C1 segment of cervical spinal cord (tissue), 14 donors: ENCODE data around the gene NRTN.
A peak's percentile ranks its signal among the peaks of the same experiment; 100 is the strongest.

ENCODE experiments used
- DNase-seq, 14 donors: peaks; one replicate each; lab custom pipeline; 2025; lab: John Stamatoyannopoulos, UW

Gene NRTN

GRCh38 chr19:5804516-5805461, at the start of gene NRTN:
Gene NRTN, plus strand, starts transcription at chr19:5805067. Its CDS starts 19,099 bp downstream, at chr19:5824166.
- DNase-seq: no peak

DNA sequence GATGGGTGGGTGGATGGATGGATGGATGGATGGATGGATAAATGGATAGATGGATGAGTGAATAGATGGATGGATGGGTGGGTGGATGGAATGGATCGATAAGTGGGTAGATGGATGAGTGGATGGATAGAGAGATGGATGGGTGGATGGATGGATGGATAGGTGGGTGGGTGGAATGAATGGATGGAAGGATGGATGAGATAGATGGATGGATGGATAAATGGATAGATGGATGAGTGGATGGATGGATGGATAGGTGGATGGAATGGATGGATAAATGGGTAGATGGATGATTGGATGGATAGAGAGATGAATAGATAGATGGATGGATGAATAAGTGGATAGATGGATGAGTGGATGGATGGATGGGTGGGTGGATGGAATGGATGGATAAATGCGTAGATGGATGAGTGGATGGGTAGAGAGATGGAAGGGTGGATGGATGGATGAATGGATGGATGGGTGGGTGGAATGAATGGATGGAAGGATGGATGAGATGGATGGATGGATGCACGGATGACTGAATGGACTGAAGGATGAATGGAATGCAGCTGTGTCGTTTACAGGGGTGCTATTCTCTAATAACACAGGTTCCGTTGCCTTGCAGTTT, 42.2 kb upstream of the NRTN start:
- no peak for DNase-seq

GRCh38 chr19:5765220-5765619, 39.6 kb upstream of the NRTN start:
- DNase-seq: no peak

- DNase-seq: no peak
Measured at GRCh38 chr19:5767949-5768348, 36.9 kb upstream of the NRTN start.

DNA sequence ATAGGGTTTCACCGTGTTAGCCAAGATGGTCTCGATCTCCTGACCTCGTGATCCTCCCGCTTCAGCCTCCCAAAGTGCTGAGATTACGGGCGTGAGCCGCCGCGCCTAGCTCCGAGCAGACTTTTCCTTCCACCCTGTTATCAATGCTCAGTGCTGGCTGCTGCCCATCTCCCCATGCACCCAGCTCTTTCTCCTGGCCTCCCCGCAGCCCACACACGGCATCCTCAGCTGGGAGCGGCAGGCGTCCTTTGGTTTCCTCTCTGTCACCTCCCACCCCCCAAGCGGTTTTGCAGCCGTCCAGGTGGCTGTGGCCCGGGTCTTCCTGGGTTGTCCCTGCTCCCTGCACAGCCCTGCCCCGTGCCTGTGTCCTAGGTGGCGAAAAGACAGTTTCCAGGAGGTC, 32.5 kb upstream of the NRTN start:
- DNase-seq: no peak

- DNase-seq: no peak
Measured at GRCh38 chr19:5773276-5773675, 31.6 kb upstream of the NRTN start.

GRCh38 chr19:5774921-5775320, 29.9 kb upstream of the NRTN start:
- DNase-seq: no peak

DNA sequence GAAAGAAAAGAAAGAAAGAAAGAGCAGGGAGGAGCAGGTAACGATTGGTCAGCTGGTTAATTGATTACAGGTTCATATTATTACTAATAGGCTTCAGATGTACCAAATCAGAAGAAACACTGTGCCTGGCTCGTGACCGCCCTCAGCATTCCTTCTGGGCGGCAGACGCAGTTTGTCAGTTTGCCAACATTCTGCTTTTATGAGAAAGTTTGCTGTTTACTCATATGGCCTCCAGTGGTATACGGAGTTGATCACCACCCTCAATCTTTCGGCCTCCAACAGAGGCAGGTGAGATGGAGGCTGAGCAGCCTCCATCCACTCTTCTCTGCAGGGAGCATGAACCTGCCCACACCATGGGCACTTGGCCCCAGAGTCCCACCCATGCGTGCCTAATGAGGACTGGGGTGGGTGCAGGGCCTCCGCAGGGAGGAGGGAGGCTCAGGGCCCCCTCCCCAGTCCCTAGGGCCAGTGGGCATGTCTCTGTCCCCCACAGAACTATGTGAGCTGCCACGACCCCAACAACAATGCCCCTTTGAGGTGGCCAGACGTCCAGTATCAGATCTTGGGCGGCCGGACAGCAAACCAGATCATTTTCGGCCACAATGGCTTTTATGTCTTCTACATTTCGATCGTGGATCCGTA, 29.1 kb upstream of the NRTN start:
- DNase-seq: no peak

GRCh38 chr19:5778402-5778801, 26.5 kb upstream of the NRTN start:
- no peak for DNase-seq

DNA sequence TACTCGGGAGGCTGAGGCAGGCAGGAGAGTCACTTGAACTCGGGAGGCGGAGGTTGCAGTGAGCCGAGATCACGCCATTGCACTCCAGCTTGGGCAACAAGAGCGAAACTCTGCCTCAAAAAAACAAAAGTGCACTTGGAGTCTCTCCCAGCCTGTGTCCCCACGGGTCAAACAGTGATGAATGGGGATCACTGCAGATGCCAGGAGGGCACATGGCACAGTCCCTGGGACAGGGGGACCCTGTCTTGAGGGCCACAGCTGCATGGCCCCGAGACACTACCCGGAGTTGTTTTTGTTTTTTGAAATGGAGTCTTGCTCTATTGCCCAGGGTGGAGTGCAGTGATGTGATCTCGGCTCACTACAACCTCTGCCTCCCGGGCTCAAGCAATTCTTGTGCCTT, 24.0 kb upstream of the NRTN start:
- peak in 2 of 14 donors; percentile 1 to 14 for DNase-seq

- no peak for DNase-seq
Measured at GRCh38 chr19:5782322-5782721, 22.5 kb upstream of the NRTN start.

DNA sequence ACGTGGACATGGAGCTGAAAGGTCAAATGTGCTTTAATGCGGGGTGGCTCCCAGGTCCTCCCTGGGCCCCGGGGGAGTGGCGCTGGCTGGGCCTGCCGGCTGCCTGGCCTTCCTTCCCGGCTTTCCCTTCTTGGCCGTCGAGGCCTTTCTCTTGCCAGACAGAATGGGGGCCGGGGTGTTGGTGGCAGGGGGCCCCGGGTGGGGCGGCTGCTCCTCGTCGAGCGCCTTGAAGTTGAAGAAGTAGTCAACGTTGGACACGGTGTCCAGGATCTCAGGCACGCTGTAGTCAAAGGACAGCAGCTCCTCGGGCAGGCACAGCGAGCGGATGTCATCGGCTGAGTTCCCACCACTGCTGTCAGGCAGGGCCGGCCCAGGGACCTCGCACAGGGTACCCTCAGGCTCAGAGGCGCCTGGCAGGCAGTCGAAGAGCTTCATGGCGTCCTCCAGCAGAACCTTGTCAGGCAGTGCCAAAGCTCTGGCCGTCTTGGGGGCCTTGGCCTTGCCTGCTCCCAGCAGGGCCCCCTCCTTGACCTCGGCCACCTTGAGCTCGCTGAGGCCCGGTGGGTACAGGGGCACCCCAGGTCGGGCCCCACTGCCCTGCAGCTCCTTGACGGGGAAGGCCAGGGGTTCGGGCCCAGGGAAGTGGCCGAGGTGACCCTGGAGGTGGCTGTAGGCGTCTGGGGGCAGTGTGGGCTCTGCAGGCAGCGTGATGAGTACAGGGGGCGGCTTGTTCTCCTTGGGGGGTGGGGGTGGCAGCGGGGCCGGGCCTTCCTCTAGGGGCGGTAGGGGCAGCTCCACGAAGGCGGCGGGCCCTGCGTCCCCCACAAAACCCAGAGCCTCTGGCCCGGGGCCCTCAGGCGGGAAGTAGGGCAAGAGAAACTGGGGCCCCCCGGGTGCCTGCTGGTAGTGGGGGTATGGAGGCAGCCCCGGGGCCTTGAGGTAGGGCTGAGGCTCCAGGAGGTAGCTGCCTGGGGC, 21.6 kb upstream of the NRTN start:
- no peak for DNase-seq

DNA sequence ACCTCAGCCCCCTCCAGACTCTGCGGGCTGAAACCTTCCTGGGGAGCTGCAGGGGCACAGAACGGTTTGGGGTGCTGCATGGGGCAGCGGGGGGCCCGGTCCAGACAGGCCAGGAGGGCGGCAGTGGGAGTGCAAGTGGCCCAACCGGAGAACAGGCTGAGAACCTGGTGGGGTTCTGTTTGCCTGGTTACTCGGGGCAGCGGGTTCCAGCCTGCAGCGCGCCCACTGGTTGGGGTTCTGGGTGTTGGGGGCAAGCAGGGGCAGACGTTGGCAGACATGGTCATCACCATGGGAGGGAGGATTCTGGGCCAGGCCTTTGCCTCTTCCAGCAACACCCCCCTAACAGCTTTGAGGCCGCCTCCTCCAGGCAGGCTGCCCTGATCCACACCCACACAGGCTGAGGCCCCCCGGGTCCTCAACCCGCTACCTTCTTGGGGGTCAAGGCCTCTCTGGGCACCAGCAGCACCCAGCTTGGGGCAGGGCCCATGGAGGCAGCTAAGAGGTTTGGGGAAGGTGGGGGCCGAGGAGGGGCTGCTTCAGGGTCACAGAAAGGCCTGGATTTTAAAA, 20.2 kb upstream of the NRTN start, which contains the start of gene PRR22:
TSS of gene PRR22 (minus strand) at position 166 of the 567 bp plus-strand sequence. CDS start at position 80, 86 bp downstream.
- DNase-seq: no peak

GRCh38 chr19:5785423-5785822, 19.4 kb upstream of the NRTN start:
- no peak for DNase-seq

- no peak for DNase-seq
Measured at GRCh38 chr19:5786593-5787408, 18.1 kb upstream of the NRTN start.

DNA sequence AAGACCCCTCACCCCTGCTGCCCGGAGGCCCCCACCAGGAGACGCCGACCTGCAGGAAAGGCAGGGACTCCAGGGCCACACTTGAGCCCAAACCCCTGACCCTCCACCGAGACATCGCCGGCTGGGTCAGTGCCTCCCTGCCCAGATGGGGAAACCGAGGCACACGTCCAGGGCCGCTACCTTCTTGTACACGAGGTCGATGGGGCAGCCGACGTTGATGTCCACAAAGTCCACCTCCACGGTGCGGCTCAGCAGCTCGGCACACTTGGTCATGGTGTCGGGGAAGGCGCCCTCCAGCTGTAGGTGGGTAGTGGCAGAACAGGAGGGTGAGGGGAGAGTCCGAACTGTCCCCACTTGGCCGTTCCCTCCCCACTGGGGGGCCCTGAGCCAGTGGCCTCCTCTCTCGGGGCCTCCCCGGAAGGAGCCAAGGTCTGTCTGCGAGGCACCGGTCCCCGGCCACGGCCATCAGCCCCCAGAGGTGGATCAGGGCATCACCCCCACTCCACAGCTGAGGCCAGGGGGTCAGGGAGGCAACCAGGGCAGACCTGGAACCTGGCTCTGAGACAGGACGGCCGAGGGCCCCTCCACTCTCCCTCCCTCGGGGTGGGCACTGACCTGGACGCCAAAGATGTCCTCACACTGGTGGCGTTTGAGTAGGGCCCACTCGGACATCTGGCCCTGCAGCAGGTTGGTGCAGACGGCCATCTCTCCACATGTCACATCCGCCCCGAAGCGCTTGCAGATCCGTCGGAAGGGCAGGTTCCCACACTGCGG, 17.3 kb upstream of the NRTN start:
- no peak for DNase-seq

DNA sequence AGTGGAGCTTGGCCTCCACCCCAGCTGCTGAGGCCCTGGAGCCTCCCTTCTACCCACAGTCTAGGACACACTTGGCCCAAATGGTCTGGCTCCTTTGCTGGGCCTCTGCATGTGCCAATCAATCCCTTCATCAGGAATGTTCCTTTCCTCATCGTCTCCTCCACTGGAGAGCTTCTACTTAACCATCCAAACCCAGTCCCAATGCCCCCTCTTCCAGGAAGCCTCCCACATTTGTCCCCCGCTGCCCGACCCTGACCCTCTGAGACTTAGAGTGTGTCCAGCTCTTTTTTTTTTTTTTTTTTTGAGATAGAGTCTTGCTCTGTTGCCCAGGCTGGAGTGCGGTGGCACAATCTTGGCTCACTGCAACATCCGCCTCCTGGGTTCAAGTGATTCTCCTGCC, 16.4 kb upstream of the NRTN start:
- DNase-seq: no peak

GRCh38 chr19:5789351-5789761, 15.5 kb upstream of the NRTN start:
- no peak for DNase-seq

DNA sequence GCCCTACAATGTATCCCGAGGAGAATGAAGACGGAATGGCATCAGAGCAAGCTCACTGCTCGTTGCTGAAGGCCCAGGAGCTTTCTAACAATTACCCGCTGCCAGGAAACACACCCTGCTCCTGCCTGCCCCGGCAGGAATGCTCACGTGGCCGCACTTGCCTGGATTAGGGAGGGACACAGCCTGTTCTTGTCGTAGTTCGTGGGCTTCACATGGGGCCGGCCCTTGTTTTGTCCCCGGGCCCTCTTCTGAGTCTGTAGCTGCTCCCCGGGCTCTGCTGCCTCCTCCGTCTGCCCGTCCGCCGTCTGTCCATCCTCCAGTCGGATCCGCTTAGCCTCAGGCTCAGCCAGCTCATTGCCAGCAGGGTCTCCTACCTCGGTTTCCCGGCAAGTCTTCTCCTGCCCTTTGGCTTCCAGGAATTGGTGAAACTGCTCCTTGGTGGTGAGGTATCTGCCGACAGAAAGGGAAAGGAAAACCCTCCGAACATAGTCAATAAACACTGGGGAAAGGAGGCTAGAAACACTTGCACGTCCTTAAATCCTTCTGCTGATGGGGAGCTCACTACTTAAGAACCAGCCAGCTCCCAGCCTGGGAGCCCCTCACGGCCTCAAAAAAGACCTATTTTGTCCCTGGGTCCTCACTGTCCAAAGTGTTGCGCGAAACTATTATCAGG, 14.8 kb upstream of the NRTN start:
- no peak for DNase-seq
